Measurements from ENCODE around the gene EGFR.

EGFR gene

DNA sequence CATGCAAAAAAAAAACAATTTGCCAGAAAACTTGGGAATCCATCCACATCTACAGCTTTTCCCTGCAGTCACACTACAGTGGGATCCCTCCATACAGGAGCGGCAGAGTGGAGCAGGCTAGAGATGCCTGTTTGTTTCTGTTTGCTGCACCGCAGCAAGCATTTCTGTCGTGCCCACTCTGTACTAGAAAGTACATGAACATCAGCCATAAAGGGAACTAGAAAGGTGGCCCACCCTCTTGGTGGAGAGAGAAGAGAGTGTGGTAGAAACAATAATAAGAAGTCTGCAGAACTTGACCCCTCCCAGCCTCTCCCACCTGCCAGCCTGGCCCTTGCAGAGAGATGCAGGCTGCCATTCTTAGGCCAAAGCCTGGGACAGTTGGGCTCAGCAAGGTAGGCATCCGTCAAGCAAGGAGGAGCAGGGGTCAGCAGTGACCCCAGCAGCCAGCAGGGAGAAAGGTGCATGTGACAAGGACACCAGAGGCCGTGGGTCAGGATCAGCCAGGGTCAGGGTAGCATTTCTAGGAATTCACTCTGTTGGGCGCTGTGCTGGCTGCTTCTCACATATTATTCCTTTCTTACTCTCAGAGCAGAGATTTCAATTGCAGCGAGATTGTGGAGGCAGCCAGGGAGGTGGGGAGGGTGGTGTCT is 171.8 kb downstream of the EGFR start:
- DNase-seq (ENCODE audit: low read depth) = no peak

DNA sequence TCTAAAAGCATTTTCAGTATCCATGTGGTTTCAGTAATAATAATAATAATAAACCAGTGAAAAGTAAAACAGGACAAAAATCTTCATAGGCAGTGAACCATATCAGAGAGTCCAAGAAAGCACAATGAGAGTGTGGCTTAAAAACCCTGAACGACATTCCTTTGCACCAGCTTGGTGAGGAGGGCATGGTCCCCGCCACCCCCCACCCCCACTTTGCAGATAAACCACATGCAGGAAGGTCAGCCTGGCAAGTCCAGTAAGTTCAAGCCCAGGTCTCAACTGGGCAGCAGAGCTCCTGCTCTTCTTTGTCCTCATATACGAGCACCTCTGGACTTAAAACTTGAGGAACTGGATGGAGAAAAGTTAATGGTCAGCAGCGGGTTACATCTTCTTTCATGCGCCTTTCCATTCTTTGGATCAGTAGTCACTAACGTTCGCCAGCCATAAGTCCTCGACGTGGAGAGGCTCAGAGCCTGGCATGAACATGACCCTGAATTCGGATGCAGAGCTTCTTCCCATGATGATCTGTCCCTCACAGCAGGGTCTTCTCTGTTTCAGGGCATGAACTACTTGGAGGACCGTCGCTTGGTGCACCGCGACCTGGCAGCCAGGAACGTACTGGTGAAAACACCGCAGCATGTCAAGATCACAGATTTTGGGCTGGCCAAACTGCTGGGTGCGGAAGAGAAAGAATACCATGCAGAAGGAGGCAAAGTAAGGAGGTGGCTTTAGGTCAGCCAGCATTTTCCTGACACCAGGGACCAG is 172.5 kb downstream of the EGFR start:
- DNase-seq (ENCODE audit: low read depth) = no peak

DNA sequence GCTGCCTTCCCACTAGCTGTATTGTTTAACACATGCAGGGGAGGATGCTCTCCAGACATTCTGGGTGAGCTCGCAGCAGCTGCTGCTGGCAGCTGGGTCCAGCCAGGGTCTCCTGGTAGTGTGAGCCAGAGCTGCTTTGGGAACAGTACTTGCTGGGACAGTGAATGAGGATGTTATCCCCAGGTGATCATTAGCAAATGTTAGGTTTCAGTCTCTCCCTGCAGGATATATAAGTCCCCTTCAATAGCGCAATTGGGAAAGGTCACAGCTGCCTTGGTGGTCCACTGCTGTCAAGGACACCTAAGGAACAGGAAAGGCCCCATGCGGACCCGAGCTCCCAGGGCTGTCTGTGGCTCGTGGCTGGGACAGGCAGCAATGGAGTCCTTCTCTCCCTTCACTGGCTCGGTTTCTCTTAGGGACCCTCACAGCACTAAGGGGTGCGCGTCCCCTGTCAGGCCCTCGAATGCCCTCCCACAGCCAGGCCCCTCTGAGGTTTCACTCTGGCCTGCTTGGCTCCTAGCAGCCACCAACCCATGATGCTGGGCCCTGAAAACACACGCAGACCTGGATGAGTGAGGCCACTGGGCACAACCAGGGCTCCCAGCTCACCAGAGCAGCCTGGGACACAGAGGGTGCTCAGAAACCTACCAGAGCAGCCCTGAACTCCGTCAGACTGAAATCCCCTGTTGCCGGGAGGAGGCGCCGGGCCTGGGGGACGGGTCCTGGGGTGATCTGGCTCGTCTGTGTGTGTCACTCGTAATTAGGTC is 173.3 kb downstream of the EGFR start:
- DNase-seq (ENCODE audit: low read depth) = no peak

DNA sequence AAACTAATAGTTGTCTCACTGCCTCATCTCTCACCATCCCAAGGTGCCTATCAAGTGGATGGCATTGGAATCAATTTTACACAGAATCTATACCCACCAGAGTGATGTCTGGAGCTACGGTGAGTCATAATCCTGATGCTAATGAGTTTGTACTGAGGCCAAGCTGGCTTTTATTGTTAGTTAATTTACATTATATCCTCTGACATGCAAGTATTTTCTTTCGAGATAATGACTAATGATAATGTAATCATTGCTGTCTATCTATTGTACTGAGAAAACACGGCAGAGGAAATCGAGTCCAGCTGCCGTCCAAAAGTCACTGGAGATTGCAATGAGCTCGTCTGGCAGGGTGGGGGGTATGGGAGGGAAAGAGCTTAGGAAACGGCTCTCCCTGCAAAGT is 173.9 kb downstream of the EGFR start:
- no peak for DNase-seq (ENCODE audit: low read depth)

DNA sequence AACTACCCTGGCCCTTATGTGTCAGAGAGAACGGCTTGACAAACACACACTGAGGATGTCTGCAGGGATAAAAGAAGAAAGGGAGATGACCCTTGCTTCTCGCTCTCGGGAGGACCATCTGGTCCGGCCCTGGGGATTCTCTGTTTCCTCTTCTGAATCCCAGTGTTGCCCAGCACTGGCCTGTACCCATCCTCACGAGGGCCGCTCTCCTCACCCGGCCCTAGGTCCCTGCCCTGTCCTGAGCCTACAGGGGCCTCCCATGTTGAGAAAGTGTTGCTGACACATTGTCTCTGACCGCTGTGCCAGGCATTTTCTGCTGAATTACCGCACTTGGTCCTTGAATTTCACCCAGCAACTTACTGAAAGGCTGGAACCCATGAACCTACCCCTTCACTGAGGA is 174.4 kb downstream of the EGFR start:
- no peak for DNase-seq (ENCODE audit: low read depth)

DNA sequence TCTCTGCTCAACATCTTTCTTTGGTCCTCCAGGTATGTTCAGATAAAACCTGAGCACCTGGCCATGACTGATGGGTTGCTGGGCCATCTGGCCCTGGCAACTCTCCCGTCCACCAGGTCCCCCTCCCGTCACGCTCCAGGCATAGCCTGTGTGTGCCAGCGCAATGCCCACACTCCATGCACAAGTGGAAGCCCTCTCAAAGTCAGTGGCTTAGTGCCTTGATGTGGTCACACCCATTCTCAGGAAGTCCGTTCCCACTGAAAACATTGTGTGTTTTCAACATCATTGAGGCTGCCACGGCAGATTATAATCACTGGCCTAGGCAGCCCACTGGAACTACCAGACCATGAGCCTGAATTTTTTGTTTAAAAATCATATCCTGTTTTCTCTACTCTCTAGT is 175.7 kb downstream of the EGFR start:
- DNase-seq (ENCODE audit: low read depth) = no peak

DNA sequence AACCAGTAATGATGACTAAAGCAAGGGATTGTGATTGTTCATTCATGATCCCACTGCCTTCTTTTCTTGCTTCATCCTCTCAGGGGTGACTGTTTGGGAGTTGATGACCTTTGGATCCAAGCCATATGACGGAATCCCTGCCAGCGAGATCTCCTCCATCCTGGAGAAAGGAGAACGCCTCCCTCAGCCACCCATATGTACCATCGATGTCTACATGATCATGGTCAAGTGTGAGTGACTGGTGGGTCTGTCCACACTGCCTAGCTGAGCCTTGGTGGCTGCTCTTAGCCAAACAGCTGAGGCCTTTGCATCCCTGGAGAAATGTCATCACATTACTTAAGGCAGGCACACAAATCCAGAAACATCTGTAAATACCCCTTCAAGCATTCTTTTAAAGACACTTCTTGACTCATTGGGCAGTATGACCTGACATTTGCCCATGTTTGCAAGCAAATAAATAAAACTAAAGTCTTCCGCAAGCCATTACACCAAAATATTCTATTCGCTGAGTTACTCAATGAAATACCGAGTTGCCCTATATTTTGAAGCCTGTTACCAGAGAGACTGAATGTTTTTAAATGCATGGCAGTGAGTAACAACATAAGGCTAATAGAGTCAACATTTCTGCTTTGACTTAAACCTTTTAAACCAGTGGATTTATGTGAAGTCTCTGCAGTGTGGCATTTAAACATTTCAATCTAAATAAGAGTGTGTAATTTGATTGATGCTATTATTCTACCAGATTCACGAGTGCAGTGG is 180.0 kb downstream of the EGFR start:
- DNase-seq (ENCODE audit: low read depth) = no peak

DNA sequence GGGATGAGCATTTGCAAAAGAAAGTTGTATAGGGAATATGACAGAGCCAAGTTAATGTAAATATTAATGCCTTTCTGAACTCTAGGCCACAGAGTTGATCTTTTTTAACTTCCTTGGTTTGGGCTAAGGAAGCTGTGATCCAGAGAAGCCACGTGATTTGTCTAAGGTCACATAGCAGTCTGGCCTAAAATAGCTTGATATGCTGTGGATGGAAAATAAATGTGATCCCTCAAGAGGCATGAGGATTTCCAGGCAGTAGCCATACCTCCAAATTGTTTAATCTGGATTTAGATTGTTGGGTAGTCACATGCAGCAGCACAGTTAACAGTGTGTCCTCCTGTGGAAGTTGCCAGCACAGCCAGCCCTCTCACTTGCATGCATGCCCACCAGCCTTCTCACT is 180.6 kb downstream of the EGFR start:
- no peak for DNase-seq (ENCODE audit: low read depth)

DNA sequence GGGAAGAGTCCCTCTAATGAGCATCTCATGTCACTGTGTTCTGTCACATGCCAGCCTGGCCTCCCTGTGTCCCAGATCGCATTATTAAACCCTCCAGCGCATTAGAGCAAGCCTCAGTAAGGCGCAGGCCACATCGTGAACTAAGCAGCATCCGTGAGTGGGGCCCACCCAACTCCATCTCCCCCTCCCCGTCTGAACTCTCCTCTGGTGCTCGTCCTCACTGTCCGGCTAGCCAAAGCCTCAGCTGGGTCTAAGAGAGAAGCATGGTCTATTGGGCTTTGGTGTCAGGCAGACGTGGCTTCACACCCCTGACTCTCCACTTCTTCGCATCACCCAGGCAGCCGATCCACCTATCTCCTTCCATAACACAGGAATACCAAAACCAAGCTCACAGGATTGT is 181.6 kb downstream of the EGFR start:
- DNase-seq (ENCODE audit: low read depth) = no peak

DNA sequence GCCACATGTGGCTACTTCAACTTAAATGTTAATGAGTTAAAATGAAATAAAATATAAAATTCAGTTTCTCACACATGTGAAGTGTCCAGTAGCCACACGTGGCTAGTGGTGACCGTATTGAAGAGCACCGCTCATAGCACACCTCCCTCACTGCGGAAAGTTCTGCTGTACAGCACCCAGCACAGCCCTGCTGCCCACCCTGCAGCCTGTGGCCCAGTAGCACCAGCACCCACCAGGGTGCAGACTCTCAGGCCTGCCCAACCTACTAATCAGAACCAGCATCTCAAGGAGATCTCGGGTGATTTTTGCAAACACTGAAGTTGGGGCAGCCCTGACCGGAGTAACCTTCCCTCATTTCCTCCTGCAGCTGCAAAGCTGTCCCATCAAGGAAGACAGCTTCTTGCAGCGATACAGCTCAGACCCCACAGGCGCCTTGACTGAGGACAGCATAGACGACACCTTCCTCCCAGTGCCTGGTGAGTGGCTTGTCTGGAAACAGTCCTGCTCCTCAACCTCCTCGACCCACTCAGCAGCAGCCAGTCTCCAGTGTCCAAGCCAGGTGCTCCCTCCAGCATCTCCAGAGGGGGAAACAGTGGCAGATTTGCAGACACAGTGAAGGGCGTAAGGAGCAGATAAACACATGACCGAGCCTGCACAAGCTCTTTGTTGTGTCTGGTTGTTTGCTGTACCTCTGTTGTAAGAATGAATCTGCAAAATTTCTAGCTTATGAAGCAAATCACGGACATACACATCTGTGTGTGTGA is 183.5 kb downstream of the EGFR start:
- DNase-seq (ENCODE audit: low read depth) = no peak

DNA sequence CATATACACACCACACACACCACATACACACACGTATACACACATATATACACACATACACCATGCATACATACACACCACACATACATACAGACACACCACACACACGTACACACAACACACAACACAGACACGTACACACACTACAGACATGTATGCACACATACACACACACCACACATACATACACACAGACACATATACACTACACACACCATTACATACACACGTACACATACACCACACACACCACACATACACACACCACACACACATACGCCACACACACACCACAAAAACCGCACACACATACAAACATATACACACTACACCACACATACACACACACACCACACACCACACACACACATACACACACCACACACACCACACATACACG is 184.5 kb downstream of the EGFR start:
- DNase-seq (ENCODE audit: low read depth) = no peak

DNA sequence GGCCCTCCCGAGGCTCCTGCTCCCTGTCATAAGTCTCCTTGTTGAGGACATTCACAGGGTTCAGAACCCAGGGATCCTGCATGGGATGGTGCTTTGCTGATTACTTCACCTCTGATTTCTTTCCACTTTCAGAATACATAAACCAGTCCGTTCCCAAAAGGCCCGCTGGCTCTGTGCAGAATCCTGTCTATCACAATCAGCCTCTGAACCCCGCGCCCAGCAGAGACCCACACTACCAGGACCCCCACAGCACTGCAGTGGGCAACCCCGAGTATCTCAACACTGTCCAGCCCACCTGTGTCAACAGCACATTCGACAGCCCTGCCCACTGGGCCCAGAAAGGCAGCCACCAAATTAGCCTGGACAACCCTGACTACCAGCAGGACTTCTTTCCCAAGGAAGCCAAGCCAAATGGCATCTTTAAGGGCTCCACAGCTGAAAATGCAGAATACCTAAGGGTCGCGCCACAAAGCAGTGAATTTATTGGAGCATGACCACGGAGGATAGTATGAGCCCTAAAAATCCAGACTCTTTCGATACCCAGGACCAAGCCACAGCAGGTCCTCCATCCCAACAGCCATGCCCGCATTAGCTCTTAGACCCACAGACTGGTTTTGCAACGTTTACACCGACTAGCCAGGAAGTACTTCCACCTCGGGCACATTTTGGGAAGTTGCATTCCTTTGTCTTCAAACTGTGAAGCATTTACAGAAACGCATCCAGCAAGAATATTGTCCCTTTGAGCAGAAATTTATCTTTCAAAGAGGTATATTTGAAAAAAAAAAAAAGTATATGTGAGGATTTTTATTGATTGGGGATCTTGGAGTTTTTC is 186.5 kb downstream of the EGFR start:
- DNase-seq (ENCODE audit: low read depth) = no peak

DNA sequence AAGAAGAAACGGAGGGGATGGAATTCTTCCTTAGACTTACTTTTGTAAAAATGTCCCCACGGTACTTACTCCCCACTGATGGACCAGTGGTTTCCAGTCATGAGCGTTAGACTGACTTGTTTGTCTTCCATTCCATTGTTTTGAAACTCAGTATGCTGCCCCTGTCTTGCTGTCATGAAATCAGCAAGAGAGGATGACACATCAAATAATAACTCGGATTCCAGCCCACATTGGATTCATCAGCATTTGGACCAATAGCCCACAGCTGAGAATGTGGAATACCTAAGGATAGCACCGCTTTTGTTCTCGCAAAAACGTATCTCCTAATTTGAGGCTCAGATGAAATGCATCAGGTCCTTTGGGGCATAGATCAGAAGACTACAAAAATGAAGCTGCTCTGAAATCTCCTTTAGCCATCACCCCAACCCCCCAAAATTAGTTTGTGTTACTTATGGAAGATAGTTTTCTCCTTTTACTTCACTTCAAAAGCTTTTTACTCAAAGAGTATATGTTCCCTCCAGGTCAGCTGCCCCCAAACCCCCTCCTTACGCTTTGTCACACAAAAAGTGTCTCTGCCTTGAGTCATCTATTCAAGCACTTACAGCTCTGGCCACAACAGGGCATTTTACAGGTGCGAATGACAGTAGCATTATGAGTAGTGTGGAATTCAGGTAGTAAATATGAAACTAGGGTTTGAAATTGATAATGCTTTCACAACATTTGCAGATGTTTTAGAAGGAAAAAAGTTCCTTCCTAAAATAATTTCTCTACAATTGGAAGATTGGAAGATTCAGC is 187.6 kb downstream of the EGFR start:
- no peak for DNase-seq (ENCODE audit: low read depth)

DNA sequence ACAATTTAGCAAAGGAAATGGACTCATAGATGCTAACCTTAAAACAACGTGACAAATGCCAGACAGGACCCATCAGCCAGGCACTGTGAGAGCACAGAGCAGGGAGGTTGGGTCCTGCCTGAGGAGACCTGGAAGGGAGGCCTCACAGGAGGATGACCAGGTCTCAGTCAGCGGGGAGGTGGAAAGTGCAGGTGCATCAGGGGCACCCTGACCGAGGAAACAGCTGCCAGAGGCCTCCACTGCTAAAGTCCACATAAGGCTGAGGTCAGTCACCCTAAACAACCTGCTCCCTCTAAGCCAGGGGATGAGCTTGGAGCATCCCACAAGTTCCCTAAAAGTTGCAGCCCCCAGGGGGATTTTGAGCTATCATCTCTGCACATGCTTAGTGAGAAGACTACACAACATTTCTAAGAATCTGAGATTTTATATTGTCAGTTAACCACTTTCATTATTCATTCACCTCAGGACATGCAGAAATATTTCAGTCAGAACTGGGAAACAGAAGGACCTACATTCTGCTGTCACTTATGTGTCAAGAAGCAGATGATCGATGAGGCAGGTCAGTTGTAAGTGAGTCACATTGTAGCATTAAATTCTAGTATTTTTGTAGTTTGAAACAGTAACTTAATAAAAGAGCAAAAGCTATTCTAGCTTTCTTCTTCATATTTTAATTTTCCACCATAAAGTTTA is 188.8 kb downstream of the EGFR start:
- no peak for DNase-seq (ENCODE audit: low read depth)

DNA sequence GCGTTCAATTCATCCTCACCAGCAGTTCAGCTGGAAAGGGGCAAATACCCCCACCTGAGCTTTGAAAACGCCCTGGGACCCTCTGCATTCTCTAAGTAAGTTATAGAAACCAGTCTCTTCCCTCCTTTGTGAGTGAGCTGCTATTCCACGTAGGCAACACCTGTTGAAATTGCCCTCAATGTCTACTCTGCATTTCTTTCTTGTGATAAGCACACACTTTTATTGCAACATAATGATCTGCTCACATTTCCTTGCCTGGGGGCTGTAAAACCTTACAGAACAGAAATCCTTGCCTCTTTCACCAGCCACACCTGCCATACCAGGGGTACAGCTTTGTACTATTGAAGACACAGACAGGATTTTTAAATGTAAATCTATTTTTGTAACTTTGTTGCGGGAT is 190.5 kb downstream of the EGFR start:
- DNase-seq (ENCODE audit: low read depth) = no peak

DNA sequence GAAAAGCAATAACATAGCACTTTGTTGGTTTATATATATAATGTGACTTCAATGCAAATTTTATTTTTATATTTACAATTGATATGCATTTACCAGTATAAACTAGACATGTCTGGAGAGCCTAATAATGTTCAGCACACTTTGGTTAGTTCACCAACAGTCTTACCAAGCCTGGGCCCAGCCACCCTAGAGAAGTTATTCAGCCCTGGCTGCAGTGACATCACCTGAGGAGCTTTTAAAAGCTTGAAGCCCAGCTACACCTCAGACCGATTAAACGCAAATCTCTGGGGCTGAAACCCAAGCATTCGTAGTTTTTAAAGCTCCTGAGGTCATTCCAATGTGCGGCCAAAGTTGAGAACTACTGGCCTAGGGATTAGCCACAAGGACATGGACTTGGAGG is 191.4 kb downstream of the EGFR start:
- DNase-seq (ENCODE audit: low read depth) = no peak

DNA sequence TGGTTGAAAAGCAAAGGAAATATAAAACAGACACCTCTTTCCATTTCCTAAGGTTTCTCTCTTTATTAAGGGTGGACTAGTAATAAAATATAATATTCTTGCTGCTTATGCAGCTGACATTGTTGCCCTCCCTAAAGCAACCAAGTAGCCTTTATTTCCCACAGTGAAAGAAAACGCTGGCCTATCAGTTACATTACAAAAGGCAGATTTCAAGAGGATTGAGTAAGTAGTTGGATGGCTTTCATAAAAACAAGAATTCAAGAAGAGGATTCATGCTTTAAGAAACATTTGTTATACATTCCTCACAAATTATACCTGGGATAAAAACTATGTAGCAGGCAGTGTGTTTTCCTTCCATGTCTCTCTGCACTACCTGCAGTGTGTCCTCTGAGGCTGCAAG is 191.9 kb downstream of the EGFR start:
- DNase-seq (ENCODE audit: low read depth) = no peak

DNA sequence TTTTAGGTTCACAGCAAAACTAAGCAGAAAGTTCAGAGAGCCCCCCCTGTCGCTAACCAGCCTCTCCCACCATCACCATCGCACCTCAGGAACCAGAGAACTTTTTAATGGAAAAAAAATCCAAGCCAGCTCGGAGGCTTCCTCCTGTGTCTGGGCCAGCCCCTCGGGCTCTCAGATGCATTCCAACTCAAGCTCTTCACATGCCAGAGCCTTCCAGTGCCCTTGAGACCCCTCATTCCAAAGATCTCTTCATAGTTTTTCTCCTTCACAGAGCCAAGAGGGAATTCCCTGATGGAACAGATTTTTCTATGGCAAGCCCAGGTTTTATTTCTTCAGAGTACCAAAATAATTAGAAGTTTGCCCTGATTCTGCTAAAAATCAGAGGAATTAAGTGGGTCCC is 192.9 kb downstream of the EGFR start:
- no peak for DNase-seq (ENCODE audit: low read depth)

DNA sequence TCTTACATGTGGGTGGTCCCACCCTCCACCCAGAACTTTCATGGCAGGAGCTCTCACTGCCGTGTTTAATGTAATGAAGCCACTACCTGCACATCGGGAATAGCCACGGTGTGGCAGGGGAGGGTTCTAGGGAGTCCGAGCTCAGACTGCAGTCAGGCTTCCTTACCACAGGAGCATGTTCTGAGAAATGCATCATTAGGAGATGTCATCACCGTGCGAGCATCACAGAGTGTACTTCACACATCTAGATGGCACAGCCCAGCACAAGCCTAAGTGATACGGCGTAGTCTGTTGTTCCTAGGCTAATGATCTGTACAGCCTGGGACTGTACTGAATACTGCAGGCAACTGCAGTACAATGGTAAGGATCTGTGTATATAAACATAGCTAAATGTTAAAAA is 193.4 kb downstream of the EGFR start:
- DNase-seq (ENCODE audit: low read depth) = no peak
